GM12878 (cell line): ENCODE results near the gene GOLGA6D.
"Not testable (repeated sequence)": the region's sequence is repeated elsewhere in the genome, so short reads cannot be mapped to it uniquely, and the experiment has no call there.

Experiments
- POLR2A ChIP-seq: IDR thresholded peaks from 2 replicates; pipeline ENCODE4 v1.6.1; 2011; ENCODE audit warnings: low read depth, mild to moderate bottlenecking, low read length
- TARDBP ChIP-seq: IDR thresholded peaks from 2 replicates; pipeline ENCODE4 v1.6.1; 2016; ENCODE audit warnings: borderline replicate concordance

GRCh38 chr15:75245741-75246140, 36.9 kb upstream of the GOLGA6D start:
- not testable (repeated sequence) for TF ChIP-seq TARDBP, POLR2A
